Hypothalamus (tissue), 51 donors: ENCODE data around the gene PHLPP1.

Experiments used
- DNase-seq, 51 donors: peaks; one replicate each; lab custom pipeline; 2025; lab: John Stamatoyannopoulos, UW

PHLPP1 gene

GRCh38 chr18:62717169-62717924 lies 2.0 kb downstream of the PHLPP1 start:
- DNase-seq, result peak in 21 of 51 donors; percentile 9 to 88 (median 29)

- DNase-seq, result peak in 1 of 51 donors; percentile 76
Measured at GRCh38 chr18:62717925-62718800, 2.8 kb downstream of the PHLPP1 start.

GRCh38 chr18:62720048-62720447 lies 4.7 kb downstream of the PHLPP1 start:
- DNase-seq, result peak in 1 of 51 donors; percentile 26

GRCh38 chr18:62720766-62721613 lies 5.6 kb downstream of the PHLPP1 start:
- DNase-seq, result peak in 1 of 51 donors; percentile 27

- peak in 1 of 51 donors; percentile 27 for DNase-seq
Measured at GRCh38 chr18:62721839-62722795, 6.8 kb downstream of the PHLPP1 start.

- DNase-seq, result peak in 1 of 51 donors; percentile 58
Measured at GRCh38 chr18:62723666-62724281, 8.4 kb downstream of the PHLPP1 start.

- DNase-seq, result no peak
Measured at GRCh38 chr18:62725896-62726295, 10.6 kb downstream of the PHLPP1 start.

GRCh38 chr18:62728254-62728653 lies 12.9 kb downstream of the PHLPP1 start:
- DNase-seq, result no peak

- no peak for DNase-seq
Measured at GRCh38 chr18:62729487-62730386, 14.4 kb downstream of the PHLPP1 start.

- DNase-seq, result no peak
Measured at GRCh38 chr18:62730941-62731340, 15.6 kb downstream of the PHLPP1 start.

- DNase-seq, result no peak
Measured at GRCh38 chr18:62732617-62733016, 17.3 kb downstream of the PHLPP1 start.

GRCh38 chr18:62734290-62734689 lies 18.9 kb downstream of the PHLPP1 start:
- no peak for DNase-seq

- no peak for DNase-seq
Measured at GRCh38 chr18:62735387-62735786, 20.0 kb downstream of the PHLPP1 start.

- no peak for DNase-seq
Measured at GRCh38 chr18:62736077-62736855, 20.9 kb downstream of the PHLPP1 start.

- no peak for DNase-seq
Measured at GRCh38 chr18:62737241-62737873, 22.0 kb downstream of the PHLPP1 start.

GRCh38 chr18:62738639-62739038 lies 23.3 kb downstream of the PHLPP1 start:
- no peak for DNase-seq

GRCh38 chr18:62739911-62740310 lies 24.6 kb downstream of the PHLPP1 start:
- DNase-seq, result no peak
